NCI-H2081 (cell line): ENCODE measurements around the gene FAM20A.

Experiments
- DNase-seq, 2 experiments: peaks; one replicate each; lab custom pipeline; 2025; lab: John Stamatoyannopoulos, UW

The FAM20A gene

DNA sequence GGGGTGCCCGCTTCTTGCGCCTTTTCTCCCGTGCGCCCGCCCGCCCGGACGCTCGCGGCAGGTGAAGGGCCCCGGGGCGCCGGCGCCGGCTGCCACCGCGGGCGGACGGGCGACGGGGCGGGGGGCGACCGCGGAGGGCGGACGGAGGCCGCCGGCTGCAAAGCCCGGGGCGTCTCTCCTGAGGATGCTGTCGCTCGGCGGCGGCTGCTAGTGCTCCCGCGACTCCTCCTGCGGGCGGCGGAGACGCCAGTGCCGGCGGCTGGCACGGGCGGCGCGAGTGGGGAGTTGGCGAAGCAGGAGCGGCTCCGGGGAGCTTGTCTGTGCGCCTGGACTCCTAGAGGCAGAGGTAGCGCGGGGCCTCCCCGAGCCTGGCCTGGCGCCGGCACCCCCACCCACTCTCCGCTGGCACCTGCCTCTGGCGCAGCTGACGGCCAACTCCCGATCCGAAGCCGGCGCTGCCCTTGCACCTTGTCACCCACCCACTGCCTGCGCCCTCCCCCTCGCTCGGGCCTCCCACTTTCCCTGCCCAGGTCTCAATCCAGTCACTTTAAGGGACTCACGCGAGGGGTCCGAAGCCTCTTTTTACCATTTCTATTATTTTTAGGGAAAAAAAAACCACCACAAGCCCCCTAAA is at the start of gene FAM20A:
TSS of gene FAM20A (minus strand) at position 437 of the 634 bp plus-strand sequence. CDS start 701 bp downstream, outside the sequence.
- peak; percentile 37 to 67 for DNase-seq

DNA sequence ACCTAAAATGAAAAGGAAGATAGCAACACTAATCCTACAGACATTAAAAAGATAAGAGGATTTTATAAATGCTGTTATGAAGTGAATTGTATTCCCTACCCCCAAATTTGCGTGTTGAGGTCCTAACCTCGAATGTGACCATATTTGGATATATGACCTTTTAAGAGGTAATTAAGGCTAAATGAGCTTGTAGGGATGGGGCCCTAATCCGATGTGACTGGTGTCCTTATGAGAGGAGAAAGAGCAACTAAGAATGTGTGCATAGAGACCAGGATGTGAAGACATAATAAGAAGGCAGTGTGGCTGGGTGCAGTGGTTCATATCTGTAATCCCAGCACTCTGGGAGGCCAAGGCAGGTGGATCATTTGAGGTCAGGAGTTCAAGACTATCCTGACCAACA is 48.2 kb upstream of the FAM20A start:
- DNase-seq: no peak

DNA sequence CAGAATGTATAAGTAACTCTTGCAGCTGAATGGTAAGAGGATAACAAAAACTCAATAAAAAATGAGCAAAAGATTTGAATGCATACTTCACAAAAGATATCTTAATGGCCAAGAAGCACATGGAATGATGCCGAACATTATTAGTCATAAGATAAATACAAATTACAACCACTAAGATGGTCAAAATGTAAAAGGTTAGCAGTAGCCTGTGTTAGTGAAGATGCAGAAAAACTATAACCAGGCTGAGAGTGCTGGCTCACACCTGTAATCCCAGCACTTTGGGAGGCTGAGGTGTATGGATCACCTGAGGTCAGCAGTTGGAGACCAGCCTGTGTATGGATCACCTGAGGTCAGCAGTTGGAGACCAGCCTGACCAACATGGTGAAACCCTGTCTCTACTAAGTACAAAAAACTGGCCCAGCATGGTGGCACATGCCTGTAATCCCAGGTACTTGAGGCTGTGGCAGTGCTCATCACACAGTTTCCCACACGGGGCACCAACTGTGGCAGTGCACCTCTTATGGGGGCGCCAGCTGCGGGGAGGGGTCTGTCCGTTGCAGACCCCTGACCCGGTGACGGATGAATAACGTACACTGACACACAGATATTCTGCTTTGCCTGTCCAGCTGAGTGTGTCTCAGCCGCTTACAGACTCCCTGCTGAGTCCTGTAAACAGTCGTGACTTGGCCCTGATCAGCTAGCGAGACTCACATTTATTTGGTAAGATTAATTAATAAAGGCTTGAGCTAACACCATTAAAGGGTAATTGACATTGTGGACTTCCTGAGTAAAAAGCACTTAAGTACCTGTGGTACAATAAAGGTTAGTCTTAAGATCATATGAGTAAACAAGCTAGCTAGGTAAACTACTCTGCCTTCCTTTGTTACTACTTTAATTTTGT is 45.7 kb upstream of the FAM20A start:
- peak in 1 of 2 experiments; percentile 22 for DNase-seq

DNA sequence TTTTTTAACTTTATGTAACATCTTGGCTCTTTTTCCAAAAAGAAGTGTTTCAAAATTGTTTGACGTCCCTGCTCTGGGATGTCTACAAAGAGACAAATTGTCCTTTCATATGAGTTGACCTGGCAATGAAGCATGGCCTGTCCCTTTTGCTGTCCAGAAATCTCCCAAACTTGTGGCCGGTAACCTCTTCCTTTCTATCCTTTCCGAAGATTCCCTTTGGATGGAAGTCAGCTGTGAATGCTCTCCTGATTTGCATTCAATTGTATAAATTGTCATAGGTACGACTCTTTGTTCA is 40.9 kb upstream of the FAM20A start:
- DNase-seq: no peak

DNA sequence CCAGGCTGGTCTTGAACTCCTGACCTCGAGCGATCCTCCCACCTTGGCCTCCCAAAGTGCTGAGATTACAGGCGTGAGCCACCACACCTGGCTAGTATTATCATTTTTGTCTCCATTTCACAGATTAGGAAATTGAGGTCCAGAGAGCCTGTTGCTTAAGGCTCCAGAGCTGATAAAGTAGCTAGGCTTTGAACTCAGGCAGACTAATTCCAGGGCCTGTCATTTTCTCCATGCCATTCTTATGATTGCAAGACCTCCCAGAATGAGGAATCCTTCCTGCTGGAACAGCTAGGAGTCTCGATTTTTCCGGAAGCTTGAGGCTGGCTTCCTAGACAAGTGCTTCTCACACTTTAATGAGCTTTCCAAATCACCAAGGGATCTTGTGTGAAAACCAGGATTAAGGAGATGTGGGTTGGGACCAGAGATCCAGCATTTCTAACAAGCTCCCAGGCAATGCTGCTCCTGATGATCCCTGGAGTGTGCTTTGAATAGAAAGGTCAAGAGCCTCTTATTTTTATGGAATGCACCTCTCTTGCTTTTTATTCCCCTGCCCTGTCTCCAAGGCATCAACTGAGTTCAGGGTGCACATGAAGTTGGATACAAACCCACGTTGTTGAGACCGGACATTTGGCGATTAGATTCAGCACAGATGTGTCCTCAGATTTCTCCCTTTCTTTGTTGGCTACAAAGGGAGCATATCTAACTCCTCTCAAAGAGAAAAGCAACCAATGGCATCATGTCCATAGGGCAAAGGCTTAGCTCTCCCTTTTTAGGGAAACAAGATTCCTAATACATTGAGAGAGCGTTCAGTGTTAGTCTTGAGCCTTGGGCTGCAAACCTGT is 40.3 kb upstream of the FAM20A start:
- no peak for DNase-seq

DNA sequence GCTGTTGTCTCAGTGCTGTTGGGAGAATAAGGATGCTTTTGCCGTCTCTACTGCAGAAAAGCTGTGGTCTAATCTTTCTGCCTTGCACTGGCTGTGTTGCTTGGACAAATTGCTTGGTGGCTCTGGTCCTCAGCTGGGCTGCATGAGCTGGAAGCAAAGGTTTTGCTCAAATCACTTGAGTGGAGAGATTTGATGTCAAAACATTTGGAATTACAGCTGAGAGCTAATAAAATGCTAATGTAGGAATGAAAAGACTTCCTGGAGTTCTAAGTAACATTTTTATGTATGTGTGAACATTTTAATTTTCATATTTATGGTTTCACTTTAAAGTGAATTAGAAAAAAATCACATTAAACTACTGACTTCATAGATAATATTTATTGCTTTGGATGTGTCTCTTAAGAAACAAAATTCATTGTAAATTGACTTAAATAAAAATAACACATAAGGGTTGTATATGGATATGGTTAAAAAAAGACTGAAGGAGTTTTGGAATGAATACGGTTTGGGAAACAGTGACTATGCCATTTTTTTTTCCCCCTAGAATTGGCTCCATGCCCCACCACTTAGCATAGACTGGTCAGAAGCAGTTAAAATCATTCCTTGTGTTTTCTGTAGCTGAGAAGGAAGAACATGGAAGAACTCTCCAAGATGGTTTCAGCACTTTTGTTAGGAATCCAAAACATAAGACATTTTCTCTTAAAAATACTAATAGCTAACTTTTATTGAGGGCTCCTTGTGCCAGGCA is 39.2 kb upstream of the FAM20A start:
- DNase-seq: no peak

DNA sequence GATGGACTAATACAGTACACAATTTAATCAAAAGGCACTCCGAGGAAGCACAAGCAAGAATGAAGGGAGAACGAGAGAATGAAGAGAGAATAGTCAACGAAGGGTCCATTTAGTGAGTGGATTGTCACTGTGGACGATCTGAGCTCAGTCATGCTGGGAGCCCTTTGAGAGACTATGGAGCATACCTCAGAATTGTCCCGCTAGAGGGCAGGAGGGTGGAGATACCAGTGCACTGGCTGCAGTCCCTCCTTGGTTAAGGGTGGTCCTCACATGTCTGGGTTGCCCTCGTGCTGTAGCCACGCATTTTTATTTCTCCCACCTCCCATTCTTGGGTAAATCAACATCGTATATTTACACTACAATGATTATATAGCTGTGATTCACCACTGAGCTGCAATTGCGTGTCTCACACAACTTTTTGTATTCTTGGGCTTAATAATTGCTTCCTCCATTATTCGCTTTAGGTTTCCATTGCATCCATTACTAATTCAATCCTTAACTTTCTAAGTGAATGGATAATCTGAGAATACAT is 33.2 kb upstream of the FAM20A start:
- no peak for DNase-seq

DNA sequence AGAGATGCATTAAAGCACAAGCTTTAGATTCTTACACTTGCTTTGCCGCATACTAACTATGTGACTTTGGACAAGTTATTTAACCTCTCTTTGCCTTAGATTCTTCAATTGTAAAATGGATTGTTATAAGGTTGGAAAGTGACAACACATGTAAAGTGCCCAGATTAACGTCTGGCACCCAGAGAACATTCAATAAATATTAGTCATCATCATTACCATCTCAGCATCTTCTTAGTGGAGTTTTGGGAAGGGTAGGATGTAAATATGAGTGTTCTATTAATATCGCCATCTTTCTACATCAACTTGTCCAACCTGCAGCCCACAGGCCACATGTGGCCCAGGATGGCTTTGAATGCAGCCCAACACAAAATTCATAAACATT is 27.4 kb upstream of the FAM20A start:
- no peak for DNase-seq

DNA sequence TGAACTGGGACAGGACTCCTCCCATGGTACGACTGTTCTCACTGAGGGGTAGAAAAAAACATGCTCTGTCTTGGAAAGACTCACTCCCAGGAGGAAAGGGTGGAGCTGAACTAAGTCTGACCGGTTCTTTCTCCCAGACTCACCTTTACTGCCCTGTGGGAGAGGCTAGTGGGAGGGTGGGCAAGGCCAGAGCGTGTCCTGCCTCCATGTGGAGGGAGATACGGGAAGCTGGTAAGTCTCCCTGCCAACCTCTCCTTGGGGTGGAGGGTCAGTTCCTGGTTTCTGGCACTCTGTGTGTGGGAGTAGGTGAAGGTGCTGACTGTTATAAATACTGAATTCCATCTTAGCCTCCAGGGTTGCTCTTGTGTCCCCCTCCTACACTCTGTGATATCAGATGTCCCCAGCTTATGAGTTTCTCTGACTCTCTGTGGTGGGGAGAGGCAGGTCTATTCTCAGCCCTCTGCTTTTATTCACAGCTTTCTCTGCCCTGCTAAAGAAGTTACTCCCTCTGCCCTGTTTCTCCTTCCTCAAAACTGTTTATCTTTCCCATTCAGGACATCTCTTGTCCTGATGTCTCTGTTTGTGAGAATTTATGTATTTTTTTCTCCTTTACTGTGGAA is 26.9 kb upstream of the FAM20A start:
- DNase-seq: no peak

DNA sequence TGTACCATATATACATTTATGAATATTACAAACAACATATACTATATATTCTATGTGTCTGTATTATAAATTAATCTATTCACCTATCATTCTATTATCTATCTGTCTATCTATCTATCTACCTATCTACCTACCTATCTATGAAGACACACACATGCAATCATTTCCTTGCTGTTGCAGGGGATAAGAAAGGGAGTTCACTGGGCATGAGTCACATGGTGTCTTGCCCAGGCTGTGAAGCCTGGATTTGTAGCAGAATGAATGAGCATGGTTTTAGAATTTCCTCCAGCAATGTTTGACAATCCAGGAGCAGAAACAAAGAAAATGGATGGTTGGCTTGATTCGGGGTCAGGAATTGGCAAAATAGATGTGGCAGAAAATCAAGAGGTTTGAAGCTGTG is 23.2 kb upstream of the FAM20A start:
- no peak for DNase-seq

DNA sequence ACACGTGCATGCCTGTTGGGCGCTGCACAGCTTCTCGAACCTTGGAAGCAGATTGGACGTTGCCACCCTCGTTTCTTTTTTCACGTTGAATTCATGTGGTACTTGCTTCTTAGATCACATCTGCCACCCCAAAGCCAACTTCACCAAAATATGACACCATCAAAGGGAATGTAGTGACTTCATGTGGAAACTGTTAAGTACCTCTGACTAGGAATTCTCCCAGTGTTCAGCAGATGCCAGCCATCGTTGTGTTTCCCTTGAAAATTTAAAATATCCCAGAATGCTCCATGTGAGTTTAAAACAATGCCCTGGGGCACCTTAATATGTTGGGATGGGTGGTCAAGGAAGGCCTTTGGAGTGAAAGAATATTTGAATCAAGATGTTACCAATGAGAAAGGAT is 22.6 kb upstream of the FAM20A start:
- DNase-seq: no peak

DNA sequence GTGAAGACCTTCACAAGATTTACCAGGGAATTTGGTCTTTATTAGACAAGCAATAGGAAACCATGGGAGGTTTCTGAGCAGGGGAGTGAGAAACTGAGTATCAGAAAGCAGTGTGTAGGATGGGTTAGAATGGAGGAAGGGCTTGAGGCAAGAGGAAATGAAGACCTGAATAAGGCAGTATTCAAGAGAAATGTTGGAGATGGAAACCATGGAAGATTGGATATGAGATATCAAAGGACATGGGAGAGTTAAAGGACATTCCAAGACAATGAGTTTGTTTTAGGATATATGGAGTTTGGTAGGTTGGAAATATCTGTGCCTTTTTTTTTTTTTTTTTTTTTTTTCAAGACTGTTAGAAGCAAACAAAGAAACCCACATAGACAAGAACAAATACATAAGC is 21.3 kb upstream of the FAM20A start:
- DNase-seq: no peak

DNA sequence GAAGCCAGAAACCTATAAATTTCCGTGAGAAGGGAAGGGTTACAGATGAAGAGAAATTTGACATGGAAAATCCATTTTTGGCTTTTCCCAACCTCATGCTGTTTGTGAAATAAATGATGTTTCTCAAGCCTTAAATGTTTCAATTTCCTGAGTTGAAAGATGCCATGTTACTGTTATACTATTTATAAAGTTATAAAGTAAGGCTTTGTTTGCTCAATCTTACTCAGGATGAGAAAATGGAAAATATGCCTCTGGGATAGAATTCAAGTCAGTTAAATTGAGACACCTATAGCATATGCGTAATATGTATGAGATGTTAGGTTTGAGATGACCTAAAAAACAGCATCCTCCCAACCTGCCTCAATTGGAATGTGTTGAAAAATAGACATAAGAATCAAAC is 19.9 kb upstream of the FAM20A start:
- DNase-seq: no peak

DNA sequence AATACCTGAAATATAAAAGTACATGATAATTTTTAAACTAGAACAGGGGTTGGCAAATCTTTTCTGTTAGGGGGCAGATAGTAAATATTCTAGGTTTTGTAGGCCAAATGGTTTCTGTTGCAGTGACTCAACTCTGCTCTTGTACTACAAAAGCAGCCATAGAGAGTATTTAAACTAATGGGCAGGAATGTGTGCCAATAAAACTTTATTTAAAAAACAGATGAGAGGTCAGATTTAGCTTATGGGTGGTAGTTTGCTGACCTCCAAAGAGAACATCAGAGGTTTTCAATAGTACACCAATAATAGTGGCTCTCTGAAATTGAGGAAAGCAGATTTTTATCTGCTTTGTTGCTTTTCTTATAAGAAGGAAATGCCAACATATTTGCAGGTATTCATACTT is 15.2 kb upstream of the FAM20A start:
- no peak for DNase-seq

DNA sequence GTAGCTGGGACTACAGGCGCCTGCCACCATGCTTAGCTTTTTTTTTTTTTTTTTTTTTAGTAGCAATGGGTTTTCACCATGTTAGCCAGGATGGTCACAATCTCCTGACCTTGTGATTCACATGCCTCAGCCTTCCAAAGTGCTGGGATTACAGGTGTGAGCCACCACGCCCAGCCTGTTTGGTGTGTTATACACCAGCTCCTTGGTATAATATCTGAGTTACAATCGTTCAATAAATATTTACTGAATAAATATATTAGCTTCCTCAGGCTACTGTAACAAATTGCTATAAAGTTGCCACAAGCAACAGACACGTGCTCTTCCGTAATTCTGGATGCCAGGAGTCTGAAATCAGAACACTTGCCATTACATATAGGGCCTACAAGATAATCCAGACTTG is 13.6 kb upstream of the FAM20A start:
- DNase-seq: no peak

DNA sequence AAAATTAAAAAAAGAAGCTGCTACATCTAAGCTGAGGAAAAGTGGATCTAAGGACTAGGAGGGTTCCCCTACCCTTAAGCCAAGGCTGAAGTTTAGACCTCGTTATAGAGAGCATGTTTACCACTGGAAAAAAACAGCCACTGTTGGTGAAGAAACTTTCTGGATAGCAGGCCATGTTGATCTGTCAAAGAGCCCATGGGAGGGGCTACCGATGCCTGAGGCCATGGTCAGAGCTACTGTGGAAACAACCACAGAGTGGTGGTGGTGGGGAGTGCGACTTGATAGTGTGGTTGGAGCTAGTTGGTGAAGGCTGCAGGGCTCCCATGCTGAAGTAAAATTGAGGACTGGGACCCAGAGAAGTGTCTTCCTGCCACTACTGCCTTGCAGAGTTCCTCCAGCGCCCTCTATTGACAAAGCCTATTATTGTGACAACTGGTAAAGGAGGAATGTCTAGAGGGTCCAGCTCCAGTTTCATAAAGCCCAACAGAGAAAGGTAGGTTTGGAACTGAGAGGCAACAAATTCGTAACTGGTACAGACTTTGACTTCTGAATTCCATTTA is 12.7 kb upstream of the FAM20A start:
- DNase-seq: peak; percentile 78 to 80

DNA sequence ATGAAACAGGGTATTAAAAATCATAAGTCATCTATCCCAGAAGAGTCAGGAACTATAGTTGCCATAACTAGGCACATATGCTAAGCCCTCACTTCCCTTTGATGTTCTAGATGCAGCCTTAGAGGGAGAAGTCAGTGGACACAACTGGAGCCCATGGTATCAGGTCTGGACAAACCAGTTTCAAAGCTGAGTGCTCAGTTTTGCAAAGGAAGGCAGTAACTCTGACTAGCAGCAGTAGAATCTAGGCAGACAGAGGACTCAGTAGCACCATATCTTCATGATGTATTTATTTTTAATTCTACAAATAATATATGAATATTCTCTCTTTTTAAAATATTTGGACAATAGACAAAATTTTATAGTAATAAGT is 11.7 kb upstream of the FAM20A start:
- DNase-seq: no peak

DNA sequence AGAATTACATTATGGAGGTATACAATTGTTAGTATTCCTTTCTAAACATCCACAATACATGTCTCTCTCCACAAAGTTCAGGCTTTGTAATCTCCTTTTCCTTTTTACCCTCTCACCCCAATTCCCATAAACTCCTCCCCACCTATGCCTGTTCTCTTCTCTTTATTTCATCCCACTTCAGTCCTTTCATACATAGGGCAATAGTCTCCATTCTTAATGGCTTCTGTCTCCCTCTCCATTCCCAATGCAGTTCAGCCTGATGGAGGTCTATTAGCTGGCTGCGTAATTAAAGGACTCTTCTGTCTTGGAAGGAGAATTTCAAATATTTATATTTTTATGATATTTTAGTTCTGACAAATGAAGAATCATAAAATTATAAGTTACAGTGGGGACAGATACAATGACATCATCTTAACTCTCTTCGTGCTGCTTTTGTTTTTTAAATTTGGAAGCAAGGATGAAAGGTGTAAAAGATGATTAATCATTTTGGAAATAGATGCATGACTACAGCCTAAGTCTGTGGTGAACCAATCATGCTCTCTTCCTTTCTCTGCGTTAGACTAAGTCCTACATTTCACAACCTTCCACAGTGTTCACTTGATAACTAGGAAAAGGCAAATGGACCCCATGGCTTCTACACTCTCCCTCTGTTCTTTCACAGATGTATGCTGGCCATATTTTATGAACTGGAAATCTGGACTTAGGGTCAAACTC is 11.2 kb upstream of the FAM20A start:
- DNase-seq: no peak

DNA sequence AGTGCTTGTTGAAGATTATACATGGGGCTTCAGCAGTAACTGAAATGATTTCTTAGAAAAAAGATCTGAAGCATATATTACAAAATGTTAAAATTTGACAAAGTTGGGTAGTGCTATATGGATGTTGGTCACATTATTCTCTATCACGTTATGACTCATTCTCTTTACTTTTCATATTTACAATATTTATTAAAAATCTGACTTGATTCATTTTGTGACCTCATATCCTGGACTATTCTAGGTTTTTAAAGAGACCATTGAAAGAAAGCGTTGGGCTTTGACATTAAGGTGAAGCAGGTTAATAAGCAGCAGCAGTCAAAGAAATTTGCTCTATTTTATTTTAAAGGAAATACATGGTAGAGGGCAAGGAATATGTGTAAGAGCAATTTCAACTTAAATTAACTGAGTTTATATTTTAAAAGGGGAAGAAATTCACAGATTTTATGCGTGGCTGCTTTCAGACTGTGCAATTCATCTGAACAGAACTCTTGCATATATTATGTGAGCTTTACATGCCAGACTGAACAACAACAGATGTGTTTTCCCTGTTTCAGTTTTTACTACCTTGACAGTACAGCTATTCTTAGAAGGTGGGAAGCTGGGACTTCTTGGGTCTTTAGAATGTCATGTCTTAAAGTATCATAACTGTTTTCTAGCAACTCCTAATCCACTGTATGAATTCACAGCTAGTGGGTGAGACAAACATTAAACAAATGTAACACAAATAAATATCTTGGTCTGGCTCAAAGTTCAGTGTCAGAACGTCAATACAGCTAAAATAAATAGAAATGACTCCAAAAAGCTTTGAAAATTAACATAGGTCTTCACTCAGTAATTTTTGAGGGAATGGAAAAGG is 10.4 kb upstream of the FAM20A start:
- DNase-seq: no peak

DNA sequence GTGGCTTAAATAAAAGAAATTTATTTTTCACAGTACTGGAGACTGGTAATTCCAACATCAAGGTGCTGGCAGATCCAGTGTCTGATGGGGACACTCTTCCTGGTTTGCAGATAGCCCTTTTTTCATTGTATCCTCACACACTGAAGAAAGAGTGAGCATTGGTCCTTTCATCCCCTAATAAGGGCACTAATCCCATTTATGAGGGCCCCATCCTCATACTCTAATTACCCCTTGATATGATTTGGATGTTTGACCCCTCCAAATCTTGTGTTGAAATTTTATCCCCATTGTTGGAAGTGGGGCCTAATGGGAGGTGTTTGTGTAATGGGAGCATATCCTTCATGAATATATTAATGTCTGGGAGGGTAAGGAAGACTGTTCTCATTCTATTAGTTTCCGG is 9.4 kb upstream of the FAM20A start:
- DNase-seq: no peak
